Measurements from ENCODE around the gene CCDC12.

- TF ChIP-seq CTCF (IDR thresholded peaks at IDR 0.05): no peak
- no peak for TF ChIP-seq POLR2A (IDR thresholded peaks at IDR 0.05)
- TF ChIP-seq POLR2AphosphoS5 (IDR thresholded peaks at IDR 0.05): no peak
- TF ChIP-seq EP300 (IDR thresholded peaks at IDR 0.05): no peak
Observed at GRCh38 chr3:46914849-46915248, 61.7 kb downstream of the CCDC12 start.

Data from sigmoid colon (tissue), 4 donors.